Upper lobe of right lung (tissue), 1 donor: ENCODE data around the gene BSN. TPM values are rescaled to one million over a fixed set of nuclear protein-coding genes. Genes with fewer than 3 reads are reported as not detected.
A peak's percentile ranks its signal among the peaks of the same experiment; 100 is the strongest.
"Not testable (repeated sequence)": the region's sequence is repeated elsewhere in the genome, so short reads cannot be mapped to it uniquely, and the experiment has no call there.

Source experiments
- ATAC-seq: fragments of 200-7000 bp; cut with Tn5 transposase; one replicate; pipeline ENCODE4 v1.9.1; 2020; ENCODE audit warnings: mild to moderate bottlenecking, moderate library complexity
- DNase-seq: peaks from one replicate; pipeline ENCODE4 v3.0.0-alpha.2; 2020
- H3K27ac ChIP-seq: fragments of 200-600 bp; one replicate; pipeline ENCODE4 v1.8.0; 2022
- H3K27me3 ChIP-seq: fragments of 200-600 bp; one replicate; pipeline ENCODE4 v1.8.0; 2022; ENCODE audit warnings: mild to moderate bottlenecking
- H3K36me3 ChIP-seq: fragments of 200-600 bp; one replicate; pipeline ENCODE4 v1.8.0; 2022
- H3K4me1 ChIP-seq: fragments of 200-600 bp; one replicate; pipeline ENCODE4 v1.8.0; 2022
- H3K4me3 ChIP-seq: fragments of 200-600 bp; one replicate; pipeline ENCODE4 v1.8.0; 2022; ENCODE audit warnings: mild to moderate bottlenecking
- H3K9me3 ChIP-seq: fragments of 200-600 bp; one replicate; pipeline ENCODE4 v1.8.0; 2022
- CTCF ChIP-seq: fragments of 200-600 bp; IDR thresholded peaks from one replicate; pipeline ENCODE4 v1.8.0; 2022; ENCODE audit warnings: antibody characterized with exemption
- intact Hi-C: fragments of 100-400 bp; cut with DNase I; formaldehyde crosslinking; loops from one replicate; pipeline ENCODE4 v1.11.0; 2022
- total RNA-seq: library from RNA; stranded (reverse); fragmentation: NEBNext Ultra II Directional; extraction: Animal tissue kit (Norgen Biotek cat#: 25700); gene quantifications from one replicate; pipeline ENCODE4 v1.2.1, GENCODE V29; 2021
- donor health status: DM: no; HTN: yes; CAD: no; lungs with severe emphysema.

Gene BSN
- total RNA-seq, 1 donor from 2014 or later, result 0.43 TPM

- no peak overlapping the region for H3K4me3 ChIP-seq
- DNase-seq, result no peak
- no peaks in the 10 kb centered on the region for H3K36me3 ChIP-seq
- H3K27me3 ChIP-seq, result no peaks in the 10 kb centered on the region
- no peak overlapping the region for H3K27ac ChIP-seq
- no peaks in the 10 kb centered on the region for H3K9me3 ChIP-seq
- H3K4me1 ChIP-seq, result no peaks in the 10 kb centered on the region
- TF ChIP-seq CTCF, result no peak
- ATAC-seq, result peak; percentile 39
- intact Hi-C loops, result no loop called here
These were observed 14.7 kb downstream of the BSN start for GRCh38 chr3:49568965-49569364.

- Histone ChIP-seq H3K27ac (no peak overlapping the region), H3K4me3 (no peak overlapping the region), H3K4me1 (no peaks in the 10 kb centered on the region), H3K27me3 (no peaks in the 10 kb centered on the region), H3K36me3 (no peaks in the 10 kb centered on the region), H3K9me3 (no peaks in the 10 kb centered on the region)
- DNase-seq (peak; percentile 16), ATAC-seq (no peak)
- no peak for TF ChIP-seq CTCF
- intact Hi-C loops, result no loop called here
These were observed 15.9 kb downstream of the BSN start for GRCh38 chr3:49570028-49570654.

GRCh38 chr3:49582177-49582576, 27.9 kb downstream of the BSN start:
- Histone ChIP-seq H3K4me3 (no peak overlapping the region), H3K4me1 (no peaks in the 10 kb centered on the region), H3K9me3 (no peaks in the 10 kb centered on the region), H3K27me3 (no peaks in the 10 kb centered on the region), H3K36me3 (no peaks in the 10 kb centered on the region), H3K27ac (no peak overlapping the region)
- TF ChIP-seq CTCF, result no peak
- intact Hi-C loops, result no loop called here
- ATAC-seq (no peak), DNase-seq (no peak)

- H3K4me3 ChIP-seq, H3K27me3 ChIP-seq, ATAC-seq, H3K27ac ChIP-seq, intact Hi-C loops, H3K4me1 ChIP-seq, DNase-seq, H3K36me3 ChIP-seq, H3K9me3 ChIP-seq: not testable (repeated sequence)
These were observed 31.0 kb downstream of the BSN start for GRCh38 chr3:49585261-49585755.

- Histone ChIP-seq H3K36me3 (no peaks in the 10 kb centered on the region), H3K4me3 (no peak overlapping the region), H3K9me3 (no peaks in the 10 kb centered on the region), H3K4me1 (no peaks in the 10 kb centered on the region), H3K27ac (no peak overlapping the region), H3K27me3 (no peaks in the 10 kb centered on the region)
- ATAC-seq, result no peak
- TF ChIP-seq CTCF, result no peak
- no peak for DNase-seq
- intact Hi-C loops, result no loop called here
These were observed 37.3 kb downstream of the BSN start for GRCh38 chr3:49591615-49592014.

- intact Hi-C loops, result no loop called here
- H3K4me3 ChIP-seq, result no peak overlapping the region
- no peak for TF ChIP-seq CTCF
- no peak overlapping the region for H3K27ac ChIP-seq
- no peaks in the 10 kb centered on the region for H3K4me1 ChIP-seq
- no peaks in the 10 kb centered on the region for H3K9me3 ChIP-seq
- ATAC-seq, result no peak
- no peak for DNase-seq
- no peaks in the 10 kb centered on the region for H3K27me3 ChIP-seq
- H3K36me3 ChIP-seq, result no peaks in the 10 kb centered on the region
These were observed 38.8 kb downstream of the BSN start for GRCh38 chr3:49593041-49593440.
